GM12874 (cell line): ENCODE results near the gene SLITRK4.

ENCODE experiments used
- CTCF ChIP-seq: IDR thresholded peaks from 2 replicates; pipeline ENCODE4 v1.5.1; 2011; ENCODE audit warnings: low read depth, mild to moderate bottlenecking, control low read depth, low read length, moderate library complexity; ENCODE audit not compliant: insufficient read depth

The SLITRK4 gene

GRCh38 chrX:143635915-143636314, at the start of gene SLITRK4:
SLITRK4 (minus strand) TSS chrX:143636101; CDS start chrX:143631108, 4,993 bp downstream.
- TF ChIP-seq CTCF, result no peak

GRCh38 chrX:143683486-143683885, 47.6 kb upstream of the SLITRK4 start:
- no peak for TF ChIP-seq CTCF

GRCh38 chrX:143674926-143675325, 39.0 kb upstream of the SLITRK4 start:
- no peak for TF ChIP-seq CTCF

GRCh38 chrX:143669395-143669794, 33.5 kb upstream of the SLITRK4 start:
- TF ChIP-seq CTCF, result no peak

- TF ChIP-seq CTCF, result peak; percentile 16; the same call in 1 of the 2 replicates
Observed at GRCh38 chrX:143664302-143664701, 28.4 kb upstream of the SLITRK4 start.

GRCh38 chrX:143663755-143664154, 27.9 kb upstream of the SLITRK4 start:
- no peak for TF ChIP-seq CTCF

GRCh38 chrX:143661286-143661685, 25.4 kb upstream of the SLITRK4 start:
- no peak for TF ChIP-seq CTCF

- TF ChIP-seq CTCF, result no peak
Observed at GRCh38 chrX:143648705-143649104, 12.8 kb upstream of the SLITRK4 start.
